HUES6 (cell line): ENCODE results near the gene APC.
"Not testable (repeated sequence)": the region's sequence is repeated elsewhere in the genome, so short reads cannot be mapped to it uniquely, and the experiment has no call there.

Experiments used
- H3K27ac ChIP-seq: 2 replicates; pipeline ENCODE4 v1.7.0; 2013; ENCODE audit warnings: low read depth, mild to moderate bottlenecking, low read length, inconsistent platforms
- H3K27me3 ChIP-seq: 2 replicates; pipeline ENCODE4 v1.6.1; 2013; ENCODE audit warnings: low read length; ENCODE audit not compliant: control insufficient read depth, insufficient read depth
- H3K36me3 ChIP-seq: 2 replicates; pipeline ENCODE4 v1.6.1; 2013; ENCODE audit warnings: low read length; ENCODE audit not compliant: control insufficient read depth, insufficient read depth
- H3K4me1 ChIP-seq: 2 replicates; pipeline ENCODE4 v1.6.1; 2013; ENCODE audit warnings: low read length; ENCODE audit not compliant: control insufficient read depth, insufficient read depth
- H3K4me3 ChIP-seq: 2 replicates; pipeline ENCODE4 v1.5.1; 2013; ENCODE audit warnings: low read depth, low read length
- H3K9ac ChIP-seq: one replicate; pipeline ENCODE4 v1.6.1; 2013; ENCODE audit warnings: mild to moderate bottlenecking, low read length
- H3K9me3 ChIP-seq: 2 replicates; pipeline ENCODE4 v1.6.1; 2013; ENCODE audit warnings: low read depth, low read length; ENCODE audit not compliant: control insufficient read depth, insufficient read depth

Gene APC

GRCh38 chr5:112854651-112855050, 117.0 kb downstream of the APC start:
- H3K9ac ChIP-seq: no peak overlapping the region
- H3K27me3 ChIP-seq: peaks cover 5% of the 10 kb centered on the region
- H3K36me3 ChIP-seq: no peaks in the 10 kb centered on the region
- no peaks in the 10 kb centered on the region for H3K9me3 ChIP-seq
- no peak overlapping the region for H3K4me3 ChIP-seq
- H3K27ac ChIP-seq: no peak overlapping the region
- no peaks in the 10 kb centered on the region for H3K4me1 ChIP-seq

DNA sequence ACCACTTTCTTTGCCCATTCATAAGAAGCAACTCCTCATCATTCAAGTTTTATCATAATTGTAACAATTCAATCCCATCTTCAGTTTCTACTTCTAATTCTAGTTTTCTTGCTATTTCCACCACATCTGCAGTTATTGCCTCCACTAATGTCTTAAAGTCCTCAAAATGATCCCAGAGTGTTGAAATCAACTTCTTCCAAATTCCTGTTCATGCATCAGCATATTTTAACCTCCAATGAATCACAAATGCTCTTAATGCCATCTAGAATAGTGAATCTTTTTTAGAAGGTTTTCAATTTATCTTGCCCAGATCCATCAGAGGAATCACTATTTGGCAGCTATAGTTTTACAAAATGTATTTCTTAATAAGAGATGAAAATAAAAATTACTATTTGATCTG, 120.2 kb downstream of the APC start:
- no peak overlapping the region for H3K27ac ChIP-seq
- H3K9ac ChIP-seq: no peak overlapping the region
- peaks cover 6% of the 10 kb centered on the region for H3K27me3 ChIP-seq

GRCh38 chr5:112860571-112860928, 122.9 kb downstream of the APC start:
- H3K4me1 ChIP-seq: peaks cover 13% of the 10 kb centered on the region
- H3K9ac ChIP-seq: peak overlapping the region; percentile 92
- peak overlapping the region; percentile 82; the same call in 1 of the 2 replicates for H3K27ac ChIP-seq
- H3K36me3 ChIP-seq: peaks cover 33% of the 10 kb centered on the region
- H3K9me3 ChIP-seq, H3K27me3 ChIP-seq: not testable (repeated sequence)
- H3K4me3 ChIP-seq: peak overlapping the region; percentile 91

More for the DNA sequence above, 120.2 kb downstream of the APC start:
- Histone ChIP-seq H3K9me3 (no peaks in the 10 kb centered on the region), H3K4me3 (no peak overlapping the region), H3K4me1 (peaks cover 13% of the 10 kb centered on the region), H3K36me3 (peaks cover 6% of the 10 kb centered on the region)

- Histone ChIP-seq H3K9me3 (no peaks in the 10 kb centered on the region), H3K9ac (peak within 1 kb of the TSS; percentile 92), H3K4me3 (peak within 1 kb of the TSS; percentile 91), H3K36me3 (peaks cover 37% of the 10 kb centered on the region), H3K4me1 (peaks cover 13% of the 10 kb centered on the region), H3K27ac (peak within 1 kb of the TSS; percentile 82; the same call in 1 of the 2 replicates), H3K27me3 (peaks cover 6% of the 10 kb centered on the region)
These were observed 123.4 kb downstream of the APC start, which contains the start of gene SRP19 for GRCh38 chr5:112860929-112861637. Gene SRP19, plus strand, starts transcription at chr5:112861287. Its CDS starts 90 bp downstream, at chr5:112861377.

DNA sequence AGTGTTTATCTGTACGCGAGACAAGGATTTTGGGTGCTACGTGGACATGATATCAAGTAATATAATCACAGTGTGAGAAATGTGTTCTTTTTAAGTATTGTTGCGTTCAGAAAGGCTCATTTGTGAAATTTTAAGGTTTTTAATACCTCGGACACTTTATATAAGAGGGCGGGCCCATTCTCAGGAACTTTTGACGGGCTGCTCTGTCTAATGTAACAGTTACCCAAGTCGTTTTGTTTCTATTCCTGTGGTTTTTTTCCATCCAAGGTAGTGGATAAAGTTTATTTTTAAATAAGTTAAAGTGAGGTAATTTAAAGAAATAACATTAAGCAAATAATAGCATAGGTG, 123.9 kb downstream of the APC start:
- Histone ChIP-seq H3K27me3 (0 out of 2 replicates have a peak, but pooled peaks cover 3% of the 10 kb centered on the region), H3K9me3 (no peaks in the 10 kb centered on the region), H3K4me1 (peaks cover 13% of the 10 kb centered on the region), H3K36me3 (peaks cover 42% of the 10 kb centered on the region), H3K27ac (peak overlapping the region; percentile 69; the same call in 1 of the 2 replicates), H3K9ac (peak overlapping the region; percentile 92), H3K4me3 (peak overlapping the region; percentile 91)

GRCh38 chr5:112862085-112862484, 124.4 kb downstream of the APC start:
- Histone ChIP-seq H3K27ac (no peak overlapping the region), H3K27me3 (0 out of 2 replicates have a peak, but pooled peaks cover 3% of the 10 kb centered on the region), H3K36me3 (peaks cover 47% of the 10 kb centered on the region)

GRCh38 chr5:112863549-112863948, 125.9 kb downstream of the APC start:
- H3K4me3 ChIP-seq: no peak overlapping the region
- no peaks in the 10 kb centered on the region for H3K9me3 ChIP-seq
- H3K27me3 ChIP-seq: 0 out of 2 replicates have a peak, but pooled peaks cover 3% of the 10 kb centered on the region
- no peak overlapping the region for H3K9ac ChIP-seq
- H3K27ac ChIP-seq: no peak overlapping the region
- peaks cover 61% of the 10 kb centered on the region for H3K36me3 ChIP-seq
- peaks cover 13% of the 10 kb centered on the region for H3K4me1 ChIP-seq

More at GRCh38 chr5:112862085-112862484, 124.4 kb downstream of the APC start:
- H3K4me1 ChIP-seq: peaks cover 13% of the 10 kb centered on the region
- peak overlapping the region; percentile 91 for H3K4me3 ChIP-seq
- no peaks in the 10 kb centered on the region for H3K9me3 ChIP-seq
- H3K9ac ChIP-seq: peak overlapping the region; percentile 48

- H3K4me3 ChIP-seq: no peak overlapping the region
- H3K9ac ChIP-seq: no peak overlapping the region
- peaks cover 13% of the 10 kb centered on the region for H3K4me1 ChIP-seq
- H3K36me3 ChIP-seq: peaks cover 75% of the 10 kb centered on the region
- H3K27me3 ChIP-seq: no peaks in the 10 kb centered on the region
- no peak overlapping the region for H3K27ac ChIP-seq
- no peaks in the 10 kb centered on the region for H3K9me3 ChIP-seq
These were observed 127.4 kb downstream of the APC start for GRCh38 chr5:112865128-112865527.

GRCh38 chr5:112866739-112867138, 129.1 kb downstream of the APC start:
- H3K9ac ChIP-seq: no peak overlapping the region
- no peak overlapping the region for H3K4me3 ChIP-seq
- no peaks in the 10 kb centered on the region for H3K9me3 ChIP-seq
- peaks cover 86% of the 10 kb centered on the region for H3K36me3 ChIP-seq
- no peak overlapping the region for H3K27ac ChIP-seq
- no peaks in the 10 kb centered on the region for H3K27me3 ChIP-seq
- H3K4me1 ChIP-seq: peaks cover 10% of the 10 kb centered on the region

DNA sequence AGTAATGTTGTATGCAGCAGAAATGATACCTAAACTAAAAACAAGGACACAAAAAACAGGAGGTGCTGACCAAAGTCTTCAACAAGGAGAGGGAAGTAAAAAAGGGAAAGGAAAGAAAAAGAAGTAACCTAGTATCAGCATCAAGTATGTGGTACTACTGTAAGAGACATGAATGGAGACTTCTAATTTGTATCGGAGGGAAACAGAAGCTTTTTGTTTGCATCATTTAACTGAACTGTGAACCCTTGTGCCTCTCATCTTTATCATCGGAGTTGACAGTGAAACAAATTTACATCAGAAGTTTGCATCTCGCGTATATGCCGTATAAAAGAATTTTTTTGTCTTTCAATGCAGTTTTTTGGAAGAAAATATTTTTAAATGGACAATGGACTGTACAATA, 129.7 kb downstream of the APC start:
- Histone ChIP-seq H3K27ac (no peak overlapping the region), H3K9ac (no peak overlapping the region), H3K27me3 (no peaks in the 10 kb centered on the region), H3K4me3 (no peak overlapping the region), H3K36me3 (peaks cover 84% of the 10 kb centered on the region), H3K4me1 (peaks cover 4% of the 10 kb centered on the region), H3K9me3 (no peaks in the 10 kb centered on the region)

DNA sequence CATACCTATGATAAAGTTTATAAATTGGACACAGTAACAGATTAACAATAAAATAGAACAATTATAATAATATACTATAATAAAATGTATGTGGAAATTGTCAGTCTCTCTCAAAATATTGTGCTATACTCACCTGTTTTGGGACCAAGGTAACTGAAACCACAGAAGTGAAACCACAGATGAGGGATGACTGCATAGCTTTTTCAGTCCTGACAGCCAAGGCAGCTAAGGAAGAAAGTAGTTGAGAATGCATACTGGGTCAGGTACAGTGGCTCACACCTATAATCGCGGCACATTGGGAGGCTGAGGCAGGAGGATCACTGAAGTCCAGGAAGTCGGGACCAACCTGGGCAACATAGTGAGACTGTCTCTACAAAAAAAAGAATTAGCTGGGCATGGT, 132.3 kb downstream of the APC start:
- Histone ChIP-seq H3K27me3 (no peaks in the 10 kb centered on the region), H3K9me3 (no peaks in the 10 kb centered on the region), H3K27ac (no peak overlapping the region), H3K4me1 (no peaks in the 10 kb centered on the region), H3K9ac (no peak overlapping the region), H3K36me3 (peaks cover 65% of the 10 kb centered on the region), H3K4me3 (no peak overlapping the region)
